GM19397 (cell line): ENCODE results near the gene SAMD10.
A peak's percentile ranks its signal among the peaks of the same experiment; 100 is the strongest.

Source experiments
- ATAC-seq: cut with Tn5 transposase; IDR thresholded peaks from one replicate; pipeline ENCODE4 v1.9.1; 2021; ENCODE audit warnings: mild to moderate bottlenecking, moderate library complexity; ENCODE audit not compliant: unreplicated experiment

Gene SAMD10

DNA sequence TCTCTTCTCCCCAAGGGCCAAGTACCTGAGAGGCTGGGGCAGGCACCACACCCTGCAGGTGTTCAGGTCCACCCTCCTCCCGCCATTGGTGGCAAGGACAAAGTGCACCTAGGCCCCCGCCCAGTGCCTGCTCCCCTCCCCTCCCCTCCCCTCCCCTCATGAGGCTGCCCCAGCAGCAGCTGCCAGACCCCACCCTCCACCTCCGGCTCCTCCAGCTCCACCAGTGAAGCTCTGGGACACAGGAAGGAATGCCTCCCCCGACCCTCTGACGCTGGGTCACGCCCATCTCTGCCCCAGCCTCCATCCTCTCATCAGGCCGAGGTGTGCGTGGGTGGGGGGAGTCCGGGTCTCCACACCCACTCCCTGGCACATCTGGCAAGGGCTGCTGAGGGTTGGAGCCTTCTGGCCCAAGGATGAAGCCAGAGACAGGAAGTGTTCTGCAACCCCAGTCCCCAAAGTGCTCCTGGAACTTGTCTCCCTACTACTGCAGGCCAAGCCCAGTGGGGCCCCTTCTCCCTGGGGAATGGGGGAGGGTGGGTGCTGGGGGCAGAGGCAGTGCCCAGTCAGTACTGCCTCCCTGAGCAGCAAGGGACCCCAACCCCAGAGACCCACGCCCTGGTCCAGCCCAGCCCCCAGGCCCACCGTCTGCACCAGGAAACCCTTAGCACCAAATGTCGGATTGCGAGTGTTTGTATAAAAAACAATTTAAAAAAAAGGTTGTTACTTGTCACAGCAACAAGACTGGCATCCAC is 21.6 kb downstream of the SAMD10 start:
- ATAC-seq, result no peak

DNA sequence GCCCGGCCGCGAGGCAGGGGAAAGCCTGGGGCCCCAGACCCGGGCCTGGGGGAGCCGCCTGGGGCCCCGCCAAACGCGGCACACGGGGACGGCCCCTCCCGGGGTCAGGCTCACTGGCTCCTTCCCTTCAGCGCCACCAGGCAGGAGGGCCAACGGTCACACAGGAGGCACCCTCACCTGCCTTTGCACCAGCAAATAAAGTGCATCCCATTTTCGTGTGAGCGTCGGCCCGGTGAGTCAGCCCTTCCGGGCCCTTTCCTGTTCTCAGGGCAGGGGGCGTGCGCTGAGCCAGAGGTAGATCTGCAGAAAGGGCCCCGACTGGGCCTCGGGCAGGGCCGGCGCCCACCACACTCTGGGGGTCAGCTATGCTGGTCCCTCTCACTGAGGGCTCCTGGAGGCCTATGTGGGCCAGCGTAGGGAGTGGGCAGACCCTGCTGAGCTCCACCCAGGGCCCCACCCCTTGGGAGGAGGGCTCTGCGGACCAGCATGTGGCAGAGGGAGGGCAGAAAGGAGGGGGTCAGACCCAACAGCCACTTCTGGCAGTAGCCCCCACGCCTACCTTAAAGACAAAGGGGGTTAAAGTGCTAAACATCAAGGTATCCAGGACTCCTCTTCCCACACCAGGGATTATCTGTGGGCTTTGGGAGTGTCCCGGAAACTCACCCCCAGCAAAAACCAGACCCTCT is 22.3 kb downstream of the SAMD10 start:
- peak; percentile 23 for ATAC-seq

- ATAC-seq, result peak; percentile 16
Measured at GRCh38 chr20:63956664-63957003, 22.8 kb downstream of the SAMD10 start.

- peak; percentile 62 for ATAC-seq
Measured at GRCh38 chr20:63955827-63956663, 23.4 kb downstream of the SAMD10 start, which contains the start of gene UCKL1. Gene UCKL1, minus strand, starts transcription at chr20:63956416. Its CDS starts 44 bp downstream, at chr20:63956372.

GRCh38 chr20:63955281-63955826 is 24.1 kb downstream of the SAMD10 start:
- peak; percentile 20 for ATAC-seq

DNA sequence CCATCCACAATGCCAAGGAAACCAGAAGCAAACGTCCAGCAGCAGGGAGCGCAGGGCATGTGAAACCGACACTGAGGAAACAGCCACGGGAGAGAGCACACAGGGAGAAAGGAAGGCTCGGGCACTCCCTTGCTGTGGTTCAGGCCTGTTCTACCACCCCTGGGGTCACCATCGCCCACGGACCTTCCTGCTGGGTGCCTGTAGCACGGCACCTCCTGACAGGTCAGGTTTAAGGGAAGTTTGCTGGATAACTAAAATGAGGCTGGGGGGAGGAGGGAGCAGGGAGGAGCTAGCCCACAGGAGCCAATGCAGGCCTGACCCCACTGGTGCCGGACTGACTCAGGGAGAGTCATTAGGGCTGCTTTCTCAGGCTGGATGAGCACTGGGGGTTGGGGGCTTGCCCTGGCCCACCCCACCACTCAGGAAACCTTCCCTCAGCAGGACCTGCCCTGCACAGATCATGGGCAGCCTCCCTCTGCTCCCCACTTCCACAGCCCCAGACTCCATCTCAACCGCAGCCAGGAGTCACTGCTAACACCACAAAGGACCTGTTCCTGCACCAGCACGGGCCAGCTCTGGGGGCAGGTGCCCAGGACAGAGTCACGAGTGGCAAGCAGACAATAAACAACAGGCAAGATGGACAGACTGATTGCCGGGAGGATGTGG is 25.5 kb downstream of the SAMD10 start:
- no peak for ATAC-seq

DNA sequence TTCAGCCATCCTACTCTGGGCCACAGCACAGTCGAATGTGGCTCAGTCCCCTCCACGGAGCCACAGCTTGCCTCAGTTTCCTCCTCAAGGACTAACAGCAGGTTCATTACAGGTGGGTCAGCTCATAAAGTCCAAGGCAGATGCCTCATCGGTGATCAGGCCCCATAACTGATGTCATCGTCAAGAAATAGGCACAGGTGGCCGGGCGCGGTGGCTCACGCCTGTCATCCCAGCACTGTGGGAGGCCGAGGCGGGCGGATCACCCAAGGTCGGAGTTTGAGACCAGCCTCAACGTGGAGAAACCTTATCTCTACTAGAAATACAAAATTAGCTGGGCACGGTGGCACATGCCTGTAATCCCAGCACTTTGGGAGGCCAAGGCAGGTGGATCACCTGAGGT is 26.7 kb downstream of the SAMD10 start:
- no peak for ATAC-seq

DNA sequence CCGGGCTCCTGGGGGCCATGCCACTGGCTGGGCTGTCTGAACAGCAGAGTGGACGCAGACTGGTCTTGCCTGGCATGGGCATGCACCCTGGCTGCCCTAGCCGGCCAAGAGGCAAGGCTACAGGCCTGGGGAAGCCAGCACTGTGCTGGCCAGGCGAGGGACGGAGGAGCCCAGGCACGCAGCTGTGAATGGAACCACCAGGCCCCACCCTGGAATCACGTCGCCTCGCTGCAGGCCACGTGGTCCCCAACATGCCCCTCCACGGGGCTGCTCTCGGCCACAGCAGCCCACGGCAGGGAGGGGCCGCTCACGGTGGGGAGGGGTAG is 27.3 kb downstream of the SAMD10 start:
- ATAC-seq, result no peak

DNA sequence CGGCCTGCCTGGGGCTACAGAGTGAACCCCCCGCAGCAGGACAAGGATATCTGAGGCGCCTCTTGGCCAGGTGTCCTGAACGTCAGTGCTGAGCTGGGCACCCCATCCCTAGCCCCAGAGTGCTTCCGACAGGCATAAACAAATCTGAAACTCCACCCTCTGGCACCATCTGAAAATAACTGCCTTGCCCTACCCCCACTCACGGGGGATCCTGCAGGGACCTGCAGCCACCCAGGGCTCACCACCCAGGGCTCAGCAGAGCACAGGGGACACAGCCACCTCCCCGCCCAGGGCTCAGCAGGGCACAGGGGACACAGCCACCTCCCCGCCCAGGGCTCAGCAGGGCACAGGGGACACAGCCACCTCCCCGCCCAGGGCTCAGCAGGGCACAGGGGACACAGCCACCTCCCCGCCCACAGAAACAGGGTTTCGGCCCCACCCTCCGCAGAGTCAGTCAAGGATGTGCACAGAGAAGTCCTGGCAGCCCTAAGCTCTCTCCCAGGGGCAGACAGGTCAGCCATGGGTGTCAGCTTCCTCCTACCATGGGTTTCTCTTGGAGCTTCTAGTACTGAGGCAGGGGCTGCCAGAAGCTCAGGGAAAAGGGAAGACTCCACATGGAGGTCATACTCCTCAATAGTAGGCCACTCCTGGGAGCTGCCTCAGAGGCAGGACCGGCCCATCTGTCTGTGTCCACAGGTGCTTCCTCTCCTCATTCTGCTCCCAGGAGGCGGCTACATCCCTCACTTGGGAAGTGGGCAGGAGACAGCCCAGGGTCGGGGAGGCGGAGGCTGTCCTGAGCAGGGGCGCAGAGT is 27.8 kb downstream of the SAMD10 start:
- ATAC-seq, result no peak

DNA sequence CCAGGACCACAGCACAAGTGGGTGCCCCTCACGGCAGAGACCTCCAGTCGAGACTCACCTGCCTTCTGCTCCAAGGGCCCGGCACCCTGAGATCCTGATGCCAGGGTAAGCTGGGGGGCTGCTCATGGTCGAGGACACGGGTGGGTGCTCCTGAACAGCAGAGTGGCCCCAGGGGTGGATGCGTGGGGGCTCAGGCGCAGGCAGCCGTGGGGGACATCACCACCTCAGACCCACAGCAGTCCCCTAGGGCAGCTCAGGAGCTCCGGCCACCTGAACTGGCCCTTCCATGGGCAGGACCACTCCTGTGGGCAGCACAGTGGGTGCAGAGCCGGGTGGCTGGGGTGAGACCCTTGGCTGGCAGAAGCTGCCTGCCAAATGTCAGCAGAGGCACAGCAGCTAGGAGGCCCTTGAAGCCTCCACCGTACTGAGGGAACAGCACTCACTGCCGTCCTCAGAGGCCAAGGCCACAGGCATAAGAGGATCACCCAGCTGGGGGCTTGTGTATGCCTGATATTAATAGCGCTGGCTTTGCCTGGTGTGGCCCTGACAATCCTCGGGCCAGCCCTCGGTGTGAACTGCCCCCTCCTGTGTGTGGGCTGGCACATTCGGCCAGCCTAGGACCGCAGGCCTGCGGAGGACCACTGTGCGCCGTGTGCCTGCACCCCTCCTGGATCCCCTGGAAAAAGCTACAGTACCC is 28.6 kb downstream of the SAMD10 start:
- no peak for ATAC-seq

DNA sequence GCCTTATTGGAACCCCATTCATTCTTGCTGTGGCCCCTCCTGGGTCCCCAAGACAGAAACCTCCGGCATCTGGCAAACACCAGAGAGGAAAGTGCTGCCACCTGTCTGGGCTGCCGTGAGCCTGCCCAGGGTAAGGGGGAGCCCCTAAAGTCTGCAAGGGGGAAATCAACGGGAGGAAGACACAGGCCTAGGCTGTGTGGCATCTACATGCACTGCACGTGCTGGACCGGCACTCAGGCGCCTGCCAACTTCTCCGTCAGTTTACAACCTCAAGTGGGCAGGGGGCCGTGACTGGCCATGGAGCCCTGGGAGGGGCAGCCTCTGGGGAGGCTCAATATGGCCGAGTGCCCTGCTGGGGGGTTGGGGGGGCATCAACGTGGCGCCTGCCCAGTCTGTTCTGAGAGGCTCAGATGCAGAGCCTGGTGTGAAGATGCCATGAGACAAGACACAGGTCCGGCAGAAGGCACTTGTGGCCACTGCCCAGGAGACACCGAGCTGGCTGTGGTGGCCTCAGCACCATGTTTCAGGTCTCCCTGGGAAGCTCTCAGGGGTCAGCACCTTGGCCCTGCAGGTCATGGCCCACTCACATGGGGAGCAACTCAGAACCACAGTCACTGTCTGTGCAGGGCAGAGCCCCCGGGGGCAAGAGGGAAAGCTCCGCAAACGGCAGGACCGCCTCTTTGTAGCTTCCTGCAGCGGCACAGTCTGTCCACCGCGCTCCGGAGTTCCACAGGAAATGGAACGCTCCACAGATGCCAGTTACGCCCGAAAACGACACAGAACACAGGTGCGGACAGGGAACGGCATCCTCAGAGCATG is 31.6 kb downstream of the SAMD10 start:
- no peak for ATAC-seq

GRCh38 chr20:63946986-63947637 is 32.3 kb downstream of the SAMD10 start:
- no peak for ATAC-seq

DNA sequence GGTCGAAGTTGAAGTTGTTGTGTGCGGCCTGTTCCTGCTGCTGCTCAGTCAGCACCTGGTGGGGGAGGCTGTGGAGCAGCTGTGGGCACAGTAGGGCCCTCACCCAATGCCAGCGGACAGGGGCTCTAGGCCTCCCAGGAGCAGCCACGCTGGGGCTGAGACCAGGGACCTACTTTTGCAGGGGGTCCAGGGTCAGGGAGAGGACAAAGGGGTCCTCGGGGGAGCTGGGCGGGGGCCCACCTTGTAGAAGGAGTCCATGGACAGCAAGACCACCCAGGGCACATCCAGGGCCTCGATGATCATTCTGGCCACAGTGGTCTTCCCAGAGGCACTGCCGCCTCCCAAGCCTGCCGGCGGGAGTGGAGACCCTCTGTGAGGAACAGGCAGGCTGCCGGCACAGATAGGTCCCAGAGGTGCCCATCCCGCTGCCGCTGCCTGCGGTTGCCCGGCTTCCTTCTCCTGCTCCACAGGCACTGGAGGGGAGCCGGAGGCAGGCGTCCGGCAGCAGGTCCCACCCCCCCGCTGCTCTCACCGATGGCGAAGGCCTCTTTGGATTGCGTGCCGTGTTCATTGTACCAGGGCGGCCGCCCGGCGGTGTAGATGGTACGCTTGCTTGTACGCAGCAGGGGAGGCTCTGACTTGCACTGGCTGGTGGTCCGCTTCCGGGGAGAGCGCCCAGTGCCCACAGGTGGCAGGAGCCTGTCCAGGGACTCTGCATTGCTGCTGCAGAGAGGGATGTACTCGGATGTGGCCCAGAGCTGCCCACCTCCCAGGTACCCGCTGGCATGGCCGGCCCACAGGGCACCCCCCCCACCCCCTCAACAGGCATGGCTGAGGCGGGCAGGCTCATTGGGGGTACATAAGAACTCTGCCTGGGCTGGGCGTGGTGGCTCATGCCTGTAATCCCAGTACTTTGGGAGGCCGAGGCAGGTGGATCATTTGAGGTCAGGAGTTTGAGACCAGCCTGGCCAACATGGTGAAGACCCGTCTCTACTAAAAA is 33.2 kb downstream of the SAMD10 start:
- ATAC-seq, result no peak

GRCh38 chr20:63945031-63945658 is 34.3 kb downstream of the SAMD10 start:
- no peak for ATAC-seq

DNA sequence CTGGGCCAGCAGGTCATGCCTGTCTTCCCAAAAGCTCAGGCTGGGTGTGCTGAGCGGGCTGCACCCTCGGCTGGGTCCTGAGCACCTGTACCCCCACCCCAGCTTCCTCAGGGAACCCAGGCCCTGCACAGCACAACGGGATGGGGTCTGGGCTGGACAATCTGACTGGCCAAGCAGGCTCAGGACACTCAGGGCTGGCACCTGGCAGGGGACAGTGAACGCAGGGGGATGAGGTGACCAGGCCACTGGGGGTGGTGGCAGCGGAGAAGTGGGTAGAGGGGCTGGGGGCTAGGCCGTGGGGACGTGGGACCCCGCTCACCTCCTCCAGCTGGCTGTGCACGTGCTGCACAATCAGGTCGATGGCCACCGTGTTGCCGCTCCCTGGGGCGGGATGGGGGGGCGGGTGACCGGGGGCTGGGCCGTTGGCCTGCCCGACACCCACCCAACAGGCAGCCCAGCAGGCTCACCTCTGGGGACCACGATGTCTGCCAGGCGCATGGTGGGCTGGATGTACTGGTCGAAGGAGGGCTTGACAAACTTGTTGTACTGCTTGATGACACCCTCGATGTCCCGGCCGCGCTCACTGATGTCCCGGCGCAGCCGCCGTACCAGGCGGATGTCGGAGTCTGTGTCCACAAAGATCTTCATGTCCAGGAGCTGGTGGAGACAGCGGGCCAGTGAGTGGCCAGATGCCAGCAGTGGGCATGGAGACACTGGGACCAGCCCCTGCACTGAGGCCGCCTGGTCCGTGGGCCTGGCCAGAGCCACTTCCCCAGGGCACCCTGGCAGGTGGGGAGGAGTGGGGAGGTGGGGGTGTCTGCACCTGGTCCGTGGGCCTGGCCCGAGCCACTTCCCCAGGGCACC is 35.1 kb downstream of the SAMD10 start:
- no peak for ATAC-seq

DNA sequence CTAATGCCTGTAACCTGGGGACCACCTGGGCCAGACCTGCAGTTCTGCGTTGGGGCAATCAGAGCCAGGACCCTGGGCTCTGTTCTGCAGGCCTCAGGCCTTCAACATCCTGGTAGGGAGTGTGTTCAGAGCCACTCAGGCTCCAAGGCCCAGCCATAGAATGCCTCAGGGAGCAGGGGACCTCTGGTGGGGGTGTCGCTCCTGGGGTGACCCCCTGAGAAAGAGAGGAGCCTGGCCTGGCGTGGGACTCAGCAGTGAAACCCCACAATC is 35.7 kb downstream of the SAMD10 start:
- ATAC-seq, result no peak
